Epithelial cell of esophagus (primary cell): ENCODE data around the gene XRCC4.

Source experiments
- DNase-seq: peaks from one replicate; pipeline ENCODE4 v3.0.0; 2010; ENCODE audit warnings: low read depth
- H3K4me3 ChIP-seq: 2 replicates; pipeline ENCODE4 v1.5.1; 2011; ENCODE audit warnings: mild to moderate bottlenecking, low read length, control low read depth
- TF ChIP-seq, protein P1 (sequence below): IDR thresholded peaks from 2 replicates; pipeline ENCODE4 v1.5.1; 2011; ENCODE audit warnings: low read depth, mild to moderate bottlenecking, low read length, control low read depth, inconsistent platforms; ENCODE audit not compliant: insufficient read depth; ENCODE audit errors: missing control alignments

Gene XRCC4

DNA sequence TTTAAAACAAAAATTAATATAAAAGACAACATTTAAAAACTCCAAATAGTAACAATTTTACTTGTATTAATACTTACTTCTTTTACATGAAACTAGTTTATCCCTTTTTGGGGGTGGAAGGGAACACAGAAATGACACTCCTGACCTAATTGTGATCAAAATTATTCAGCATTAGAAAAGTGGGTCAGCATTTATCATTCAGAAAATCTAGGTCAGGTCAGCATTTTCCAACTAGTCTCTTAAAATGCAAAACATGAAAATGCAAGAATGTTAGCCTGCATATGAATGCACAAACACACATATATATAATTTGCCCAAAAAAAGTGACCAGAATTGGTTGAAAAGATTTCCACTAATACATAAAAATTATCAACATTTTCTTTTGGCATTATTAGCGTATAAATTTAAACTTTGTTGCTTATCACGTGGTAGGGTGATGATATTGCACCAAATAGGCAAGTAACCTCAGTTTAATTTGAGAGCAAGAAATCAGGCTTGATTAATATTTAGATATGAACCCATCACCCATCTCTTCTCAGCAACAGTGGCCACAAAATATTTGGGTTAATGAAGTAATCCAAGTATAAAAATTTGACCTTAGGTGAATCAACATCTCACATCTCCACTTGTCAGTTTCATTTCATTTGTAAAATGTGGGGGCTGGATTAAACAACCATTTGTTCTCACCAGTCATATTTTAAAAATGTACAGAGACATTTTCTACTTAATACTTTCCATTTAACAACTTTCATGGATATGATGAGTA, 5.9 kb upstream of the XRCC4 start:
- DNase-seq = no peak
- TF ChIP-seq, protein P1, sequence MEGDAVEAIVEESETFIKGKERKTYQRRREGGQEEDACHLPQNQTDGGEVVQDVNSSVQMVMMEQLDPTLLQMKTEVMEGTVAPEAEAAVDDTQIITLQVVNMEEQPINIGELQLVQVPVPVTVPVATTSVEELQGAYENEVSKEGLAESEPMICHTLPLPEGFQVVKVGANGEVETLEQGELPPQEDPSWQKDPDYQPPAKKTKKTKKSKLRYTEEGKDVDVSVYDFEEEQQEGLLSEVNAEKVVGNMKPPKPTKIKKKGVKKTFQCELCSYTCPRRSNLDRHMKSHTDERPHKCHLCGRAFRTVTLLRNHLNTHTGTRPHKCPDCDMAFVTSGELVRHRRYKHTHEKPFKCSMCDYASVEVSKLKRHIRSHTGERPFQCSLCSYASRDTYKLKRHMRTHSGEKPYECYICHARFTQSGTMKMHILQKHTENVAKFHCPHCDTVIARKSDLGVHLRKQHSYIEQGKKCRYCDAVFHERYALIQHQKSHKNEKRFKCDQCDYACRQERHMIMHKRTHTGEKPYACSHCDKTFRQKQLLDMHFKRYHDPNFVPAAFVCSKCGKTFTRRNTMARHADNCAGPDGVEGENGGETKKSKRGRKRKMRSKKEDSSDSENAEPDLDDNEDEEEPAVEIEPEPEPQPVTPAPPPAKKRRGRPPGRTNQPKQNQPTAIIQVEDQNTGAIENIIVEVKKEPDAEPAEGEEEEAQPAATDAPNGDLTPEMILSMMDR = no peak
- H3K4me3 ChIP-seq = no peak overlapping the region

DNA sequence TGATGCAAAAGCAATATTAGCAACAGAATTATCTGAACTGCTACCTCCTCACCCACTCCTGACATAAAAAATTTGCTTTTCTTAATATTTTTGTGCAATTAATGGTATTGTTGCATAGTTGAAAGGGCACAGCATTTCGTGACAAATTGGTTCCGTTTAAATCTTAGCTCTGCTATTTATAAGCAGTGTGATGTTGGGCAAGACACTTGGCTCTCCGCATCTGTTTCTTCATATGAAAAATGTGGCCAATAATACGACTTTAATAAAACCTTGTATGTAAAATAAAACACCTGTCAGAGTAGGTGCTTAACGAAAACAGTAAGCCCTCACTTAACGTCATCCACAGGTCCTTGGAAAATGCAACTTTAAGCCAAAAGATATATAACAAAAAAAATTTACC, 4.4 kb upstream of the XRCC4 start:
- no peak overlapping the region for H3K4me3 ChIP-seq
- TF ChIP-seq, protein P1 = no peak
- no peak for DNase-seq

DNA sequence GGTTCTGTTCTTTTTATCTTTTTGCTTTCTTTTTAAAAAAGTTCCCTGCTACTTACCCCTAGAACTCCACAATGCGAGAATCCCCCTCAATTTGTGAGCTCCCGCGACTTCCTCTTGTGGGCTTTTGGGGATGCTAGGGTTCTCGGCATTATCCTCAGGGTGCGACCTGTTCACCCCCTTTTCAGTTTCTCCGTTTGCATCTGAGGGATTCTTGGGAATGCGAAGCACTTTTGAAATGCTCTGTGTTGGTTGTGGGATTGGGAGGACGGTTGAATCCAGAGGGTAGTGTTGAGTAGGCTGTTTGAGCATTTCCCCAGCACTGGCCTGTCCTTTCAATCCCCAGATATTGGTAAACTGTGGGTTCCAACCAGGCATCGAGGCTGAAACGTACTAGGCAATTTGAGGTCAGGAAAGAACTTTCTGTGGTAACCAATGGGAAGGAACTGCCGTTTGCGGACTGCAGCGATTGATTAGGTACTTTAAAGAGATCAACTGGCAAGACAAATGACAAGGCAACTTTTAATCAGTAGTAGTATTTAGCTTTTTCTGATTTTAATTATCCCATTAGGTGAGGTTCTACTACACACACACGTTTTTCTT, 415 bp downstream of the XRCC4 start:
- TF ChIP-seq, protein P1 = no peak
- peak overlapping the region; percentile 91 for H3K4me3 ChIP-seq
- peak; percentile 15 for DNase-seq

DNA sequence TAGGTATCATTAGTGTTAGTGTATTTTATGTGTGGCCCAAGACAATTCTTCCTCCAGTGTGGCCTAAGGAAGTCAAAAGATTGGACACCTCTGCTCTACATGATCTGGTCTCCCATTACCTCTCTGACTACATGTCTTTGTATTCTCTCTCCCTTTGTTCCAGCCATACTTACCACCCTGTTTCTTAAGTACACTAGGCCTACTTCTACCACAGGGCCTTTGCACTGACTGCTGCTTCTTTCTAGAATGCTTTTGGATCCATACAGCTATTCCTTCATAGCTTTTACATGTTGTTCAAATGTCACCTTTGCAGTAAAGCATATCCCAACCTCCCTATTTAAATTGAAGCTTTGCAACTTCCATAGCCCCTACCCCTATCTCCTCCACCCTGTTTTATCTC, 5.4 kb downstream of the XRCC4 start:
- TF ChIP-seq, protein P1 = no peak
- DNase-seq = no peak
- no peak overlapping the region for H3K4me3 ChIP-seq

DNA sequence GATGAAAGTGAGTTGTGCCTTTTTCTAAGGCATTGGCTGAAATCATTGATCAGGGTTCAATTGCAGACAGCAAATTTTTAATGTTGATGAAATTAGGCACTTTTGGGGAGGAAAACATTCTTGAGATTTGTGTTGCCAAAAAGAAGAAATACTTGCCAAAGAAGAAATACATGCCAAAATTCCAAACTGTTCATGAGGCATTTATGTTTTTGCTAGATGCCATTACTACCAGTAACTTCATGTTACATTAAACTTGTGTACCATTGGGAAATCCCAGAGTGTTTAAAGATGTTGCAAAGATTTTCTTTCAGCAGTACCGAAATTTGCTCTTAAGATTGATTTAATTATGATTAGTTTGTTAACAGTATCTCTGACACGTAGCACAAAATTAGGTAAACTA, 7.0 kb downstream of the XRCC4 start:
- no peak for DNase-seq
- TF ChIP-seq, protein P1 = no peak
- H3K4me3 ChIP-seq = no peak overlapping the region

DNA sequence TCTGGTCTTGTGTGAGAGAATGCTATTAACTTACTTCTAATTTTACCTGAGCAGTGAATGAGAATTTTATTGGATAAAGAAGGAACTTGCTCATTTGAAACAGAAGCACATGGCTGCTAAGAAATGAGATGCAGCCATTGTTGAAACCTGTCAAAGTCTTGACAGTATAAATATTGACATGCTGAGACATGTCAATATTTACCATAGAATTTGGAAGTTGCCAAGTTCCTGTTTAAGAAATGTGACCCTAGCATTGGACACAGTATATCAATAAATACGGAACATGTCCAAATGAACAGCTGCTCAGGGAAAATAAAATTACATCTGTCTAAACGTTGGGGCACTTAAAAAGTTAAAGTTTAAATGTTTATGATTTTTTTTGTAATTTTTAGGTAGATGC, 7.8 kb downstream of the XRCC4 start:
- H3K4me3 ChIP-seq = no peak overlapping the region
- peak; percentile 45 for DNase-seq
- TF ChIP-seq, protein P1 = no peak
